ENCODE measurements around the gene RAPGEF2.

GRCh38 chr4:159065513-159066240, 37.2 kb upstream of the RAPGEF2 start:
- TF ChIP-seq, protein P1, sequence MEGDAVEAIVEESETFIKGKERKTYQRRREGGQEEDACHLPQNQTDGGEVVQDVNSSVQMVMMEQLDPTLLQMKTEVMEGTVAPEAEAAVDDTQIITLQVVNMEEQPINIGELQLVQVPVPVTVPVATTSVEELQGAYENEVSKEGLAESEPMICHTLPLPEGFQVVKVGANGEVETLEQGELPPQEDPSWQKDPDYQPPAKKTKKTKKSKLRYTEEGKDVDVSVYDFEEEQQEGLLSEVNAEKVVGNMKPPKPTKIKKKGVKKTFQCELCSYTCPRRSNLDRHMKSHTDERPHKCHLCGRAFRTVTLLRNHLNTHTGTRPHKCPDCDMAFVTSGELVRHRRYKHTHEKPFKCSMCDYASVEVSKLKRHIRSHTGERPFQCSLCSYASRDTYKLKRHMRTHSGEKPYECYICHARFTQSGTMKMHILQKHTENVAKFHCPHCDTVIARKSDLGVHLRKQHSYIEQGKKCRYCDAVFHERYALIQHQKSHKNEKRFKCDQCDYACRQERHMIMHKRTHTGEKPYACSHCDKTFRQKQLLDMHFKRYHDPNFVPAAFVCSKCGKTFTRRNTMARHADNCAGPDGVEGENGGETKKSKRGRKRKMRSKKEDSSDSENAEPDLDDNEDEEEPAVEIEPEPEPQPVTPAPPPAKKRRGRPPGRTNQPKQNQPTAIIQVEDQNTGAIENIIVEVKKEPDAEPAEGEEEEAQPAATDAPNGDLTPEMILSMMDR (tag by site-specific recombination; IDR thresholded peaks at IDR 0.05) = no peak
- TF ChIP-seq ZNF626 (tag by site-specific recombination; IDR thresholded peaks at IDR 0.05) = no peak
- TF ChIP-seq ZNF529 (tag by site-specific recombination; IDR thresholded peaks at IDR 0.05; ENCODE audit: insufficient replicate concordance) = no peak
- no peak for TF ChIP-seq ZBTB11 (tag by site-specific recombination; conservative IDR thresholded peaks at IDR 0.05; ENCODE audit: low read depth)
- no peak for TF ChIP-seq HOXD13 (CRISPR knock-in tag; IDR thresholded peaks at IDR 0.05; ENCODE audit: borderline replicate concordance)
- no peak for TF ChIP-seq ZNF624 (tag by site-specific recombination; IDR thresholded peaks at IDR 0.05)

Measured in HEK293 (cell line).